ENCODE measurements around the gene SPACA7. TPM values are rescaled to one million over a fixed set of nuclear protein-coding genes. Genes with fewer than 3 reads are reported as not detected.

SPACA7 gene
- total and polyA plus RNA-seq, 9 of the 15 experiments (the other 6 are each of a cell fraction or from before 2014, with no cell fraction given): not detected

GRCh38 chr13:112424098-112424497 lies 47.9 kb downstream of the SPACA7 start (continued):
- no peak for TF ChIP-seq MLLT1 (IDR thresholded peaks at IDR 0.05)
- no peak for TF ChIP-seq SOX6 (IDR thresholded peaks at IDR 0.05)
- TF ChIP-seq PTBP1 (IDR thresholded peaks at IDR 0.05; ENCODE audit: low read depth, low read length): no peak
- TF ChIP-seq E2F5 (CRISPR knock-in tag; IDR thresholded peaks at IDR 0.05): no peak

GRCh38 chr13:112428704-112429103 lies 52.5 kb downstream of the SPACA7 start:
- Histone ChIP-seq H3K9me1 (ENCODE audit: control insufficient read depth, insufficient read depth, low read length) (no peaks in the 10 kb centered on the region), H3K9ac (ENCODE audit: insufficient read depth in 1 of 2, low read depth in 2 of 2, low read length in 2 of 2) (no peak overlapping the region), H2AFZ (ENCODE audit: low read depth, low read length) (no peak overlapping the region), H3K4me3 (no peak overlapping the region), H3K27ac (ENCODE audit: extremely low read depth, low read depth, low read length) (no peak overlapping the region), H3K36me3 (ENCODE audit: control insufficient read depth, insufficient read depth, low read length) (no peaks in the 10 kb centered on the region), H3K79me2 (ENCODE audit: control insufficient read depth, insufficient read depth, low read length) (no peaks in the 10 kb centered on the region), H3K27me3 (ENCODE audit: control insufficient read depth in 2 of 2, insufficient read depth in 2 of 2, low read length in 2 of 2) (no peaks in the 10 kb centered on the region; a peak in 1 of 5 replicates), H3K9me3 (replicated peaks; ENCODE audit: control insufficient read depth, insufficient read depth, low read depth, low read length) (no peaks in the 10 kb centered on the region), H4K20me1 (replicated peaks; ENCODE audit: control insufficient read depth, insufficient read depth, low read length) (no peaks in the 10 kb centered on the region), H3K4me2 (ENCODE audit: insufficient read depth, low read length) (no peak overlapping the region), H3K4me1 (replicated peaks in 1 of 2; ENCODE audit: control insufficient read depth in 2 of 2, insufficient read depth in 2 of 2, low read length in 2 of 2) (no peaks in the 10 kb centered on the region)
- POLR2A ChIA-PET: no interaction called here
- FAIRE-seq: no peak
- BruUV-seq (replicated peaks): no TSS peak
- CTCF ChIA-PET (ENCODE audit: low intra/inter-chr PET ratio): no interaction called here
- intact Hi-C loops (cut with micrococcal nuclease) (no loop called here), in situ Hi-C loops (cut with MboI) (no loop called here)
- ATAC-seq: no peak
- no peak for DNase-seq (ENCODE audit: extremely low read depth in 1 of 4, low spot score in 3 of 4)
- no peak for TF ChIP-seq ARID3B (CRISPR knock-in tag; IDR thresholded peaks at IDR 0.05; ENCODE audit: borderline replicate concordance)

All from K562 (cell line).